Fibroblast of pulmonary artery (primary cell): ENCODE results near the gene GRAMD2B.

Experiments used
- DNase-seq: peaks from one replicate; pipeline ENCODE4 v3.0.0-alpha.2; 2010; ENCODE audit warnings: low read depth
- H3K4me3 ChIP-seq: replicated peaks from 2 replicates; pipeline ENCODE4 v1.5.1; 2011; ENCODE audit warnings: low read depth, mild to moderate bottlenecking, control low read depth, low read length, moderate library complexity
- CTCF ChIP-seq: IDR thresholded peaks from 2 replicates; pipeline ENCODE4 v1.5.1; 2011; ENCODE audit warnings: mild to moderate bottlenecking, control low read depth, low read length, inconsistent platforms; ENCODE audit errors: missing control alignments

GRAMD2B gene

GRCh38 chr5:126455728-126456127 is 32.5 kb downstream of the GRAMD2B start:
- no peak overlapping the region for H3K4me3 ChIP-seq
- TF ChIP-seq CTCF, result no peak
- DNase-seq, result peak; percentile 25

GRCh38 chr5:126456217-126456820 is 33.1 kb downstream of the GRAMD2B start:
- no peak for DNase-seq
- no peak overlapping the region for H3K4me3 ChIP-seq
- TF ChIP-seq CTCF, result no peak

DNA sequence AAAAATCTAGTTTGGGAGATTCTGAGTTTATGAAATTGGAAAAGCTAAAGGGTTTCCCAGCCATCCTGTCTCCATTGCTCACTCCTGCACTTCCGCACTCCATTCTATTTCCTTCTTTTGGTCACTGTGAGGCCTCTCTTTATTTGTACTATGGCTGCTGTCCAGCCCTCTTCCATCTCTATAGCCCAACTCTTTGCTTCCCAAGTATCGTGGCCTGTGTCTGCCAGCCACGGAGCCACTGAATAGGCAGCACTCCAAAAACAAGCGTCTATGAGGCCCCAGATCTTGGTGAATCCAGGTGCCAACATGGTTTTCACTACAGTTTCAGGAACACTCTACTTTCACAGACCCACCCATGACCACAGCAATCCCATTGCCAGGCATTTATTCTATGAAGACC is 37.2 kb downstream of the GRAMD2B start:
- DNase-seq, result no peak

DNA sequence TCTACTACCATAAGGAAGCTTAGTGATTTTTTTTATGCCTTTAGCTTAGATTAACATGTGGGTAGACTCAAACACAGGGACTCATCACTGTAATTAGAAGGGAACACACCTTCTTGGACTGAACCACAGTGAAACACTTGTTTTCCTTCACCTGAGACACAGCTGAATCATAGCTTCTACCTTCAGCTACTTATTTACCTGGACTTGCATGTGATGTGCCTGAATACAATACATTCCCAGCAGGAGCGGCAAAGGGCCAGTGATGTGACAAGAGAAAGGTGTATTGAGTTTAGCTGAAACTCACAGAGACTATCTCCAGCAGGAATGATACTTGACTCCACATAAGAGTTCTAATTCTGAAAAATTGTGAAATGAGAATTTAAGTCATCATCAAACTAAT is 37.8 kb downstream of the GRAMD2B start:
- no peak for TF ChIP-seq CTCF
- DNase-seq, result no peak

More for the DNA sequence above, 37.2 kb downstream of the GRAMD2B start:
- no peak overlapping the region for H3K4me3 ChIP-seq
- no peak for TF ChIP-seq CTCF

GRCh38 chr5:126461838-126462237 is 38.6 kb downstream of the GRAMD2B start:
- no peak overlapping the region for H3K4me3 ChIP-seq
- no peak for TF ChIP-seq CTCF

More for the DNA sequence above, 37.8 kb downstream of the GRAMD2B start:
- H3K4me3 ChIP-seq, result no peak overlapping the region

DNA sequence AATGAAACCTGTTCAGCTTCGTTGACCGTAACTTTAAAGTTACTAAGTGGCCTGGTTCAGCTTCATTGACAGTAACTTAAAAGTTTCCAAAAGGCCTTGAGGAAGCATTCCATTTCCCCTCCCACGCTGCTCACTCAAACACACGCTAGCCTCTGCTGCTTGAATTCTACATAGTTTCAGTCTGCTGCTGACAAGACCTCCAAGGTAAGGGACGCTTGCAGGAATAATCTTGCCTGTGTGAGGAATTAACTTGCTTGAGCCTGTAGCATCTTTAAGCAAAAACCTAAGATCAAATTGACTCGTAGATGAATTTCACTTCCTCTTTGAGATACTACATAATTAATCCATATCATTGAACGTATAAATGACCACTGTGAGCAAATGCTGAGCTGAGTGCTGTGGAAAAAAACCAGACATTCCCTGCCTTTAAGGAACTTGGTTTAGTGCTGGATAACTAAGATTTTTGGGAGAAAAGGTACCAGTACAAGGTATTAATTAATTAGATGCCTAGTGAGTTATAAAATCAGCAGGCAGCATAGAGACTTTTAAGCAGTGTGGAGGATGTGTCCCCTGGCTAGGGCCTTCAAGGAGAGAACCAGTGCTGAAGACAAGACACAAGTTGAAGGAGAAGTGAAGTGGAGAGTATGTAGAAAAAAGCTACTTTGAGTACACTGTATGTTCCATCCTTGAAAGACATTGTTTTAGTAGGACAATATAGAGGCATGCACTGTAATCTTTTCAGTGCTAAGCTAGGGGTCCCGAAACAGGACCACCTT is 39.2 kb downstream of the GRAMD2B start:
- H3K4me3 ChIP-seq, result no peak overlapping the region
- no peak for TF ChIP-seq CTCF
- peak; percentile 70 for DNase-seq

More at GRCh38 chr5:126461838-126462237, 38.6 kb downstream of the GRAMD2B start:
- no peak for DNase-seq
